Measurements from ENCODE around the gene MRPS27.

MRPS27 gene

GRCh38 chr5:72268260-72268659, 51.8 kb downstream of the MRPS27 start:
- H3K4me3 ChIP-seq (ENCODE audit: low read length): no peak overlapping the region
- no peaks in the 10 kb centered on the region for H3K4me1 ChIP-seq (ENCODE audit: control insufficient read depth, insufficient read depth, low read length)
- H3K36me3 ChIP-seq (ENCODE audit: control insufficient read depth, insufficient read depth, low read length): no peaks in the 10 kb centered on the region
- no peaks in the 10 kb centered on the region for H3K27me3 ChIP-seq (ENCODE audit: control insufficient read depth, insufficient read depth, low read length)
- H3K9ac ChIP-seq (ENCODE audit: low read length): no peak overlapping the region
- no peaks in the 10 kb centered on the region for H3K9me3 ChIP-seq (ENCODE audit: control insufficient read depth, low read length)

GRCh38 chr5:72267685-72268084, 52.4 kb downstream of the MRPS27 start:
- no peaks in the 10 kb centered on the region for H3K9me3 ChIP-seq (ENCODE audit: control insufficient read depth, low read length)
- H3K4me3 ChIP-seq (ENCODE audit: low read length): no peak overlapping the region
- H3K4me1 ChIP-seq (ENCODE audit: control insufficient read depth, insufficient read depth, low read length): no peaks in the 10 kb centered on the region
- no peak overlapping the region for H3K9ac ChIP-seq (ENCODE audit: low read length)
- H3K36me3 ChIP-seq (ENCODE audit: control insufficient read depth, insufficient read depth, low read length): no peaks in the 10 kb centered on the region
- H3K27me3 ChIP-seq (ENCODE audit: control insufficient read depth, insufficient read depth, low read length): no peaks in the 10 kb centered on the region

- no peaks in the 10 kb centered on the region for H3K9me3 ChIP-seq (ENCODE audit: control insufficient read depth, low read length)
- no peak overlapping the region for H3K4me3 ChIP-seq (ENCODE audit: low read length)
- H3K9ac ChIP-seq (ENCODE audit: low read length): no peak overlapping the region
- H3K27me3 ChIP-seq (ENCODE audit: control insufficient read depth, insufficient read depth, low read length): no peaks in the 10 kb centered on the region
- no peaks in the 10 kb centered on the region for H3K36me3 ChIP-seq (ENCODE audit: control insufficient read depth, insufficient read depth, low read length)
- H3K4me1 ChIP-seq (ENCODE audit: control insufficient read depth, insufficient read depth, low read length): no peaks in the 10 kb centered on the region
Measured at GRCh38 chr5:72266862-72267261, 53.2 kb downstream of the MRPS27 start.

- Histone ChIP-seq H3K27me3 (ENCODE audit: control insufficient read depth, insufficient read depth, low read length) (no peaks in the 10 kb centered on the region), H3K36me3 (ENCODE audit: control insufficient read depth, insufficient read depth, low read length) (no peaks in the 10 kb centered on the region), H3K9me3 (ENCODE audit: control insufficient read depth, low read length) (no peaks in the 10 kb centered on the region), H3K4me3 (ENCODE audit: low read length) (no peak overlapping the region), H3K4me1 (ENCODE audit: control insufficient read depth, insufficient read depth, low read length) (no peaks in the 10 kb centered on the region), H3K9ac (ENCODE audit: low read length) (no peak overlapping the region)
Measured at GRCh38 chr5:72265032-72265877, 54.8 kb downstream of the MRPS27 start.

- no peaks in the 10 kb centered on the region for H3K27me3 ChIP-seq (ENCODE audit: control insufficient read depth, insufficient read depth, low read length)
- no peaks in the 10 kb centered on the region for H3K36me3 ChIP-seq (ENCODE audit: control insufficient read depth, insufficient read depth, low read length)
- H3K9ac ChIP-seq (ENCODE audit: low read length): no peak overlapping the region
- peaks cover 5% of the 10 kb centered on the region for H3K4me1 ChIP-seq (ENCODE audit: control insufficient read depth, insufficient read depth, low read length)
- no peak overlapping the region for H3K4me3 ChIP-seq (ENCODE audit: low read length)
- H3K9me3 ChIP-seq (ENCODE audit: control insufficient read depth, low read length): no peaks in the 10 kb centered on the region
Measured at GRCh38 chr5:72256536-72256935, 63.5 kb downstream of the MRPS27 start.

GRCh38 chr5:72255670-72256069, 64.4 kb downstream of the MRPS27 start:
- Histone ChIP-seq H3K4me1 (ENCODE audit: control insufficient read depth, insufficient read depth, low read length) (peaks cover 5% of the 10 kb centered on the region), H3K4me3 (ENCODE audit: low read length) (no peak overlapping the region), H3K36me3 (ENCODE audit: control insufficient read depth, insufficient read depth, low read length) (no peaks in the 10 kb centered on the region), H3K9ac (ENCODE audit: low read length) (no peak overlapping the region), H3K9me3 (ENCODE audit: control insufficient read depth, low read length) (no peaks in the 10 kb centered on the region), H3K27me3 (ENCODE audit: control insufficient read depth, insufficient read depth, low read length) (no peaks in the 10 kb centered on the region)

GRCh38 chr5:72255237-72255636, 64.8 kb downstream of the MRPS27 start:
- Histone ChIP-seq H3K4me1 (ENCODE audit: control insufficient read depth, insufficient read depth, low read length) (peaks cover 5% of the 10 kb centered on the region), H3K9me3 (ENCODE audit: control insufficient read depth, low read length) (no peaks in the 10 kb centered on the region), H3K27me3 (ENCODE audit: control insufficient read depth, insufficient read depth, low read length) (no peaks in the 10 kb centered on the region), H3K4me3 (ENCODE audit: low read length) (no peak overlapping the region), H3K36me3 (ENCODE audit: control insufficient read depth, insufficient read depth, low read length) (no peaks in the 10 kb centered on the region), H3K9ac (ENCODE audit: low read length) (no peak overlapping the region)

GRCh38 chr5:72252574-72253155, 67.4 kb downstream of the MRPS27 start:
- no peak overlapping the region for H3K4me3 ChIP-seq (ENCODE audit: low read length)
- H3K36me3 ChIP-seq (ENCODE audit: control insufficient read depth, insufficient read depth, low read length): no peaks in the 10 kb centered on the region
- H3K27me3 ChIP-seq (ENCODE audit: control insufficient read depth, insufficient read depth, low read length): no peaks in the 10 kb centered on the region
- H3K9me3 ChIP-seq (ENCODE audit: control insufficient read depth, low read length): no peaks in the 10 kb centered on the region
- peaks cover 5% of the 10 kb centered on the region for H3K4me1 ChIP-seq (ENCODE audit: control insufficient read depth, insufficient read depth, low read length)
- no peak overlapping the region for H3K9ac ChIP-seq (ENCODE audit: low read length)

GRCh38 chr5:72252008-72252407, 68.0 kb downstream of the MRPS27 start:
- Histone ChIP-seq H3K9me3 (ENCODE audit: control insufficient read depth, low read length) (no peaks in the 10 kb centered on the region), H3K9ac (ENCODE audit: low read length) (no peak overlapping the region), H3K4me1 (ENCODE audit: control insufficient read depth, insufficient read depth, low read length) (peaks cover 5% of the 10 kb centered on the region), H3K36me3 (ENCODE audit: control insufficient read depth, insufficient read depth, low read length) (no peaks in the 10 kb centered on the region), H3K4me3 (ENCODE audit: low read length) (no peak overlapping the region), H3K27me3 (ENCODE audit: control insufficient read depth, insufficient read depth, low read length) (no peaks in the 10 kb centered on the region)

- Histone ChIP-seq H3K4me1 (ENCODE audit: control insufficient read depth, insufficient read depth, low read length) (peaks cover under 1% of the 10 kb centered on the region), H3K27me3 (ENCODE audit: control insufficient read depth, insufficient read depth, low read length) (no peaks in the 10 kb centered on the region), H3K9ac (ENCODE audit: low read length) (no peak overlapping the region), H3K36me3 (ENCODE audit: control insufficient read depth, insufficient read depth, low read length) (no peaks in the 10 kb centered on the region), H3K4me3 (ENCODE audit: low read length) (no peak overlapping the region), H3K9me3 (ENCODE audit: control insufficient read depth, low read length) (no peaks in the 10 kb centered on the region)
Measured at GRCh38 chr5:72251386-72251785, 68.7 kb downstream of the MRPS27 start.

- H3K4me3 ChIP-seq (ENCODE audit: low read length): no peak overlapping the region
- no peak overlapping the region for H3K9ac ChIP-seq (ENCODE audit: low read length)
- H3K4me1 ChIP-seq (ENCODE audit: control insufficient read depth, insufficient read depth, low read length): no peaks in the 10 kb centered on the region
- H3K27me3 ChIP-seq (ENCODE audit: control insufficient read depth, insufficient read depth, low read length): no peaks in the 10 kb centered on the region
- no peaks in the 10 kb centered on the region for H3K9me3 ChIP-seq (ENCODE audit: control insufficient read depth, low read length)
- H3K36me3 ChIP-seq (ENCODE audit: control insufficient read depth, insufficient read depth, low read length): no peaks in the 10 kb centered on the region
Measured at GRCh38 chr5:72248410-72248981, 71.5 kb downstream of the MRPS27 start.

- no peak overlapping the region for H3K9ac ChIP-seq (ENCODE audit: low read length)
- no peaks in the 10 kb centered on the region for H3K27me3 ChIP-seq (ENCODE audit: control insufficient read depth, insufficient read depth, low read length)
- H3K4me3 ChIP-seq (ENCODE audit: low read length): no peak overlapping the region
- H3K4me1 ChIP-seq (ENCODE audit: control insufficient read depth, insufficient read depth, low read length): no peaks in the 10 kb centered on the region
- no peaks in the 10 kb centered on the region for H3K9me3 ChIP-seq (ENCODE audit: control insufficient read depth, low read length)
- H3K36me3 ChIP-seq (ENCODE audit: control insufficient read depth, insufficient read depth, low read length): no peaks in the 10 kb centered on the region
Measured at GRCh38 chr5:72246954-72247442, 73.0 kb downstream of the MRPS27 start.

Data from mucosa of stomach (tissue), 1 donor.